Measurements from ENCODE around the gene MANSC1. TPM values are rescaled to one million over a fixed set of nuclear protein-coding genes. Genes with fewer than 3 reads are reported as not detected.
A peak's percentile ranks its signal among the peaks of the same experiment; 100 is the strongest.

MANSC1 gene
- total and polyA plus RNA-seq, 2 of the 13 experiments (the other 11 are each of a cell fraction or from before 2014, with no cell fraction given) = 1.9 to 4.2 TPM

DNA sequence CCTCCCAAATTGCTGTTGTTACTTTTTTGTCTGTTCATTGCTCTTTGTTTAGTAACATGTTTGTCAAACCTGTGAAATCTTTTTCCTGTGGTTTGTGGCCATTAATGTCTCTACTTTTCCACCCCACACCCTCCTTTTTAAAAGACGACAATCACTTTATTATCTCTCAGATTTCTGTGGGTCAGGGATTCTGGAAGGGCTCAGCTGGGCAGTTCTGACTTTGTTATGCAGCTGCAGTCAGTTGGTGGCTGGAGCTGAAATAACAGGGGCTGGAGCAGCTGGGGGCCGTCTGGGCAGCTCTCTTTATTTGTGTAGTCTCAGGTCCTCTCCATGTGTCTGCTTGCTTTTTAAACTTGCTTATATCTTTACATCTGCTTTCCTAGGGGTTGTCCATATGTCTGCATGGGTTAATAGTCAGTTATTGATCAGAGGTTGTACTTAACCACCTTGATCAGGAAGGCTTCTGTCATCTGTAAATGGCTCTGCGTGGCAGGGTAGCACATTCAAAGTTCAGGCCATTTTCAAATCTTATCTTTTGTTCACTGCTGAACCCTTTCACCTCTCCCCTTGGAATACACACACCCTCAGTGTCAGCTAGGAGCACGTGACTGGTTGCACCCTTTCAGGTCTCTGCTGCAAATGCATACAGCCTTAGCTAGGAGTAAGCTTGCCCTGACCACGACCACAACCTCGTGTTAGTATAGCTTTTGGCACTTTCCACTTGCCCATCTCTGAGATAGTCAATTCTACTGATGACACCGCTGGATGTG lies 34.7 kb upstream of the MANSC1 start (continued):
- peak; percentile 62 for TF ChIP-seq AHDC1 (CRISPR knock-in tag; IDR thresholded peaks at IDR 0.05; ENCODE audit: borderline replicate concordance)
- TF ChIP-seq, protein P1, sequence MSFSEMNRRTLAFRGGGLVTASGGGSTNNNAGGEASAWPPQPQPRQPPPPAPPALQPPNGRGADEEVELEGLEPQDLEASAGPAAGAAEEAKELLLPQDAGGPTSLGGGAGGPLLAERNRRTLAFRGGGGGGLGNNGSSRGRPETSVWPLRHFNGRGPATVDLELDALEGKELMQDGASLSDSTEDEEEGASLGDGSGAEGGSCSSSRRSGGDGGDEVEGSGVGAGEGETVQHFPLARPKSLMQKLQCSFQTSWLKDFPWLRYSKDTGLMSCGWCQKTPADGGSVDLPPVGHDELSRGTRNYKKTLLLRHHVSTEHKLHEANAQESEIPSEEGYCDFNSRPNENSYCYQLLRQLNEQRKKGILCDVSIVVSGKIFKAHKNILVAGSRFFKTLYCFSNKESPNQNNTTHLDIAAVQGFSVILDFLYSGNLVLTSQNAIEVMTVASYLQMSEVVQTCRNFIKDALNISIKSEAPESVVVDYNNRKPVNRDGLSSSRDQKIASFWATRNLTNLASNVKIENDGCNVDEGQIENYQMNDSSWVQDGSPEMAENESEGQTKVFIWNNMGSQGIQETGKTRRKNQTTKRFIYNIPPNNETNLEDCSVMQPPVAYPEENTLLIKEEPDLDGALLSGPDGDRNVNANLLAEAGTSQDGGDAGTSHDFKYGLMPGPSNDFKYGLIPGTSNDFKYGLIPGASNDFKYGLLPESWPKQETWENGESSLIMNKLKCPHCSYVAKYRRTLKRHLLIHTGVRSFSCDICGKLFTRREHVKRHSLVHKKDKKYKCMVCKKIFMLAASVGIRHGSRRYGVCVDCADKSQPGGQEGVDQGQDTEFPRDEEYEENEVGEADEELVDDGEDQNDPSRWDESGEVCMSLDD (CRISPR knock-in tag; IDR thresholded peaks at IDR 0.05; ENCODE audit: borderline replicate concordance) = no peak
- no peak for TF ChIP-seq HOXA7 (CRISPR knock-in tag; IDR thresholded peaks at IDR 0.05)
- TF ChIP-seq NFE2 (CRISPR knock-in tag; IDR thresholded peaks at IDR 0.05) = no peak
- no peak for TF ChIP-seq SMAD1 (CRISPR knock-in tag; IDR thresholded peaks at IDR 0.05; ENCODE audit: borderline replicate concordance, low read depth)
- TF ChIP-seq TFAP4 (IDR thresholded peaks at IDR 0.05; ENCODE audit: borderline replicate concordance, low read depth) = peak; percentile 58; the same call in 1 of the 2 replicates
- TF ChIP-seq MED1 (CRISPR knock-in tag; IDR thresholded peaks at IDR 0.05) = peak; percentile 81
- no peak for TF ChIP-seq ETV6 (CRISPR knock-in tag; conservative IDR thresholded peaks at IDR 0.05)
- no peak for TF ChIP-seq MATR3 (CRISPR knock-in tag; IDR thresholded peaks at IDR 0.05)
- TF ChIP-seq ZNF740 (CRISPR knock-in tag; IDR thresholded peaks at IDR 0.05) = no peak
- TF ChIP-seq TRIM22 (IDR thresholded peaks at IDR 0.05) = no peak
- TF ChIP-seq KLF11 (CRISPR knock-in tag; IDR thresholded peaks at IDR 0.05) = no peak
- TF ChIP-seq ZNF670 (CRISPR knock-in tag; IDR thresholded peaks at IDR 0.05; ENCODE audit: borderline replicate concordance) = no peak
- no peak for TF ChIP-seq DR1 (CRISPR knock-in tag; IDR thresholded peaks at IDR 0.05)
- 0 out of 2 replicates have a peak, but pooled peaks have one; percentile 30 for TF ChIP-seq ATF2 (CRISPR knock-in tag; IDR thresholded peaks at IDR 0.05)
- no peak for TF ChIP-seq CC2D1A (CRISPR knock-in tag; IDR thresholded peaks at IDR 0.05)
- TF ChIP-seq ZNF569 (CRISPR knock-in tag; IDR thresholded peaks at IDR 0.05; ENCODE audit: borderline replicate concordance) = no peak

Data from HepG2 (cell line).